ENCODE measurements around the gene SEMA6A. TPM values are rescaled to one million over a fixed set of nuclear protein-coding genes. Genes with fewer than 3 reads are reported as not detected.

The SEMA6A gene
- total RNA-seq, 4 donors from 2014 or later, result 2.5 to 6.5 (median 2.7) TPM

GRCh38 chr5:116464144-116464708 lies 110.4 kb downstream of the SEMA6A start:
- Histone ChIP-seq H3K9me3 (no peaks in the 10 kb centered on the region), H3K27me3 (no peaks in the 10 kb centered on the region), H3K27ac (no peak overlapping the region), H3K4me3 (no peak overlapping the region), H3K36me3 (no peaks in the 10 kb centered on the region), H3K4me1 (peaks cover 6 to 10% of the 10 kb centered on the region in 2 donors)
- no peak for TF ChIP-seq CTCF (IDR thresholded peaks at IDR 0.05 in 4 of 5, conservative IDR thresholded peaks at IDR 0.05 in 1 of 5)
- no peak for TF ChIP-seq POLR2A (IDR thresholded peaks at IDR 0.05)
- DNase-seq (no peak), ATAC-seq (no peak)
- in situ Hi-C loops (cut with MboI; ENCODE audit: low sequenced_read_pairs in 4 of 4) (no loop called here), intact Hi-C loops (cut with DNase I; ENCODE audit: low total_unique reads) (no loop called here)

- H3K9me3 ChIP-seq, result no peaks in the 10 kb centered on the region
- no peak for TF ChIP-seq CTCF (IDR thresholded peaks at IDR 0.05 in 4 of 5, conservative IDR thresholded peaks at IDR 0.05 in 1 of 5)
- no peak for TF ChIP-seq POLR2A (IDR thresholded peaks at IDR 0.05)
- H3K27ac ChIP-seq, result no peak overlapping the region
- intact Hi-C loops (cut with DNase I; ENCODE audit: low total_unique reads) (no loop called here), in situ Hi-C loops (cut with MboI; ENCODE audit: low sequenced_read_pairs in 4 of 4) (no loop called here)
- peaks cover 6 to 10% of the 10 kb centered on the region in 2 donors for H3K4me1 ChIP-seq
- no peaks in the 10 kb centered on the region for H3K36me3 ChIP-seq
- DNase-seq, result no peak
- H3K4me3 ChIP-seq, result no peak overlapping the region
- ATAC-seq, result no peak
- no peaks in the 10 kb centered on the region for H3K27me3 ChIP-seq
Measured at GRCh38 chr5:116462500-116462899, 112.1 kb downstream of the SEMA6A start.

GRCh38 chr5:116459301-116459700 lies 115.3 kb downstream of the SEMA6A start:
- in situ Hi-C loops (cut with MboI; ENCODE audit: low sequenced_read_pairs in 4 of 4), result no loop called here
- H3K36me3 ChIP-seq, result no peaks in the 10 kb centered on the region
- ATAC-seq, result peak in 1 of 2 donors; percentile 23
- peaks cover 4 to 6% of the 10 kb centered on the region in 2 donors for H3K4me1 ChIP-seq
- H3K4me3 ChIP-seq, result no peak overlapping the region
- H3K27ac ChIP-seq, result no peak overlapping the region
- no peak for DNase-seq
- intact Hi-C loops (cut with DNase I; ENCODE audit: low total_unique reads), result no loop called here
- TF ChIP-seq POLR2A (IDR thresholded peaks at IDR 0.05) (no peak), CTCF (IDR thresholded peaks at IDR 0.05 in 4 of 5, conservative IDR thresholded peaks at IDR 0.05 in 1 of 5) (no peak)
- H3K27me3 ChIP-seq, result no peaks in the 10 kb centered on the region
- H3K9me3 ChIP-seq, result no peaks in the 10 kb centered on the region

GRCh38 chr5:116457062-116457461 lies 117.6 kb downstream of the SEMA6A start:
- H3K36me3 ChIP-seq, result no peaks in the 10 kb centered on the region
- no peak overlapping the region for H3K27ac ChIP-seq
- no peaks in the 10 kb centered on the region for H3K27me3 ChIP-seq
- TF ChIP-seq CTCF (IDR thresholded peaks at IDR 0.05 in 4 of 5, conservative IDR thresholded peaks at IDR 0.05 in 1 of 5) (no peak), POLR2A (IDR thresholded peaks at IDR 0.05) (no peak)
- in situ Hi-C loops (cut with MboI; ENCODE audit: low sequenced_read_pairs in 4 of 4), result no loop called here
- DNase-seq (no peak), ATAC-seq (no peak)
- no peak overlapping the region for H3K4me3 ChIP-seq
- intact Hi-C loops (cut with DNase I; ENCODE audit: low total_unique reads), result no loop called here
- peaks cover 8 to 9% of the 10 kb centered on the region in 2 donors for H3K4me1 ChIP-seq
- no peaks in the 10 kb centered on the region for H3K9me3 ChIP-seq

- TF ChIP-seq POLR2A (IDR thresholded peaks at IDR 0.05) (no peak), CTCF (IDR thresholded peaks at IDR 0.05 in 4 of 5, conservative IDR thresholded peaks at IDR 0.05 in 1 of 5) (no peak)
- Histone ChIP-seq H3K36me3 (no peaks in the 10 kb centered on the region), H3K27me3 (no peaks in the 10 kb centered on the region), H3K27ac (no peak overlapping the region), H3K4me3 (no peak overlapping the region), H3K4me1 (peaks cover 8 to 9% of the 10 kb centered on the region in 2 donors), H3K9me3 (no peaks in the 10 kb centered on the region)
- no peak for ATAC-seq
- in situ Hi-C loops (cut with MboI; ENCODE audit: low sequenced_read_pairs in 4 of 4), result no loop called here
- no peak for DNase-seq
- intact Hi-C loops (cut with DNase I; ENCODE audit: low total_unique reads), result no loop called here
Measured at GRCh38 chr5:116456036-116456435, 118.6 kb downstream of the SEMA6A start.

Data from gastrocnemius medialis (tissue), 4 donors.